Measurements from ENCODE around the gene GNPDA2. TPM values are rescaled to one million over a fixed set of nuclear protein-coding genes. Genes with fewer than 3 reads are reported as not detected.

The GNPDA2 gene
- total and polyA plus RNA-seq, 9 of the 15 experiments (the other 6 are each of a cell fraction or from before 2014, with no cell fraction given): 10.6 to 20.4 (median 13.0) TPM

DNA sequence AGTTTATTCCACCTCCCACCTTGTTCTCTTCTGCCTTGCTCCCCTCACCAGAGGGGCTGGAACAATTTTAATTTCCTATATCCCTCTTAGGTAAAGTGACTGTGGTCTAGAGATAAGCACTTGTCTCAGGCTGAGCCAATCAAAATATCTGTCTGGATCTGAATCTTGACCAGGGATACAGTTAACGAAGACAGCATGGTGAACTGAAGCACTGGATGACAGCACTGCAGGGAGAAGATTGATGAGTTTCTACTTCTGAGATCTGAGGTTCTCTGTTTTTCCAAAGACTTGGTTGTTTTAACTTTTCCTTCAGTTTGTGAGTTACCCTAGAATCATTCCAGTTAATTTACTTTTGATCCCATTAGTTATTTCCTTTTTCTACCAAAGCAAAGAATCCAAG, 13.2 kb downstream of the GNPDA2 start:
- ATAC-seq (peak; percentile 86), DNase-seq (ENCODE audit: extremely low read depth in 1 of 4, low spot score in 3 of 4) (peak; percentile 12 to 66 (median 40)), FAIRE-seq (peak; percentile 78)
- WGBS (ENCODE audit: insufficient coverage, low coverage, missing lambda C conversion rate): 0% methylated on average over 1 of the region's 1 CpG
- ChIA-PET CTCF (ENCODE audit: low intra/inter-chr PET ratio) (no interaction called here), POLR2A (no interaction called here)
- Histone ChIP-seq H3K27me3 (ENCODE audit: control insufficient read depth in 2 of 2, insufficient read depth in 2 of 2, low read length in 2 of 2) (no peaks in the 10 kb centered on the region), H3K27ac (ENCODE audit: extremely low read depth, low read depth, low read length) (peak overlapping the region; percentile 54; the same call in 1 of the 3 replicates), H3K4me2 (ENCODE audit: insufficient read depth, low read length) (peak overlapping the region; percentile 13; the same call in 1 of the 2 replicates), H4K20me1 (replicated peaks; ENCODE audit: control insufficient read depth, insufficient read depth, low read length) (no peaks in the 10 kb centered on the region), H3K4me3 (no peak overlapping the region), H2AFZ (ENCODE audit: low read depth, low read length) (no peak overlapping the region), H3K79me2 (ENCODE audit: control insufficient read depth, insufficient read depth, low read length) (peaks cover 18% of the 10 kb centered on the region), H3K36me3 (ENCODE audit: control insufficient read depth, insufficient read depth, low read length) (peaks cover 40% of the 10 kb centered on the region; the same call in 1 of the 3 replicates), H3K9ac (ENCODE audit: insufficient read depth in 1 of 2, low read depth in 2 of 2, low read length in 2 of 2) (no peak overlapping the region), H3K4me1 (replicated peaks in 1 of 2; ENCODE audit: control insufficient read depth in 2 of 2, insufficient read depth in 2 of 2, low read length in 2 of 2) (peaks cover 4 to 7% of the 10 kb centered on the region in 2 experiments; a peak in 3 of 5 replicates), H3K9me1 (ENCODE audit: control insufficient read depth, insufficient read depth, low read length) (no peaks in the 10 kb centered on the region), H3K9me3 (replicated peaks; ENCODE audit: control insufficient read depth, insufficient read depth, low read depth, low read length) (no peaks in the 10 kb centered on the region)
- 0 out of 4 replicates have a peak, but pooled peaks of 1 of the 2 experiments have one; percentile 15 for TF ChIP-seq RCOR1 (IDR thresholded peaks at IDR 0.05; ENCODE audit: borderline replicate concordance in 1 of 2, low read depth in 2 of 2, low read length in 2 of 2)
- TF ChIP-seq CBFA2T3 (IDR thresholded peaks at IDR 0.05): peak; percentile 49
- TF ChIP-seq, protein P1, sequence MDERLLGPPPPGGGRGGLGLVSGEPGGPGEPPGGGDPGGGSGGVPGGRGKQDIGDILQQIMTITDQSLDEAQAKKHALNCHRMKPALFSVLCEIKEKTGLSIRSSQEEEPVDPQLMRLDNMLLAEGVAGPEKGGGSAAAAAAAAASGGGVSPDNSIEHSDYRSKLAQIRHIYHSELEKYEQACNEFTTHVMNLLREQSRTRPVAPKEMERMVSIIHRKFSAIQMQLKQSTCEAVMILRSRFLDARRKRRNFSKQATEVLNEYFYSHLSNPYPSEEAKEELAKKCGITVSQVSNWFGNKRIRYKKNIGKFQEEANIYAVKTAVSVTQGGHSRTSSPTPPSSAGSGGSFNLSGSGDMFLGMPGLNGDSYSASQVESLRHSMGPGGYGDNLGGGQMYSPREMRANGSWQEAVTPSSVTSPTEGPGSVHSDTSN (CRISPR knock-in tag; IDR thresholded peaks at IDR 0.05; ENCODE audit: low read depth): peak; percentile 23; the same call in 1 of the 2 replicates
- TF ChIP-seq, protein P1 (tag; conservative IDR thresholded peaks at IDR 0.05; ENCODE audit: low read depth): peak; percentile 92
- TF ChIP-seq MEIS2 (IDR thresholded peaks at IDR 0.05; ENCODE audit: partially characterized antibody): peak; percentile 97
- TF ChIP-seq TAL1 (IDR thresholded peaks at IDR 0.05): peak; percentile 27
- TF ChIP-seq, protein P2, sequence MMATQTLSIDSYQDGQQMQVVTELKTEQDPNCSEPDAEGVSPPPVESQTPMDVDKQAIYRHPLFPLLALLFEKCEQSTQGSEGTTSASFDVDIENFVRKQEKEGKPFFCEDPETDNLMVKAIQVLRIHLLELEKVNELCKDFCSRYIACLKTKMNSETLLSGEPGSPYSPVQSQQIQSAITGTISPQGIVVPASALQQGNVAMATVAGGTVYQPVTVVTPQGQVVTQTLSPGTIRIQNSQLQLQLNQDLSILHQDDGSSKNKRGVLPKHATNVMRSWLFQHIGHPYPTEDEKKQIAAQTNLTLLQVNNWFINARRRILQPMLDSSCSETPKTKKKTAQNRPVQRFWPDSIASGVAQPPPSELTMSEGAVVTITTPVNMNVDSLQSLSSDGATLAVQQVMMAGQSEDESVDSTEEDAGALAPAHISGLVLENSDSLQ (IDR thresholded peaks at IDR 0.05): peak; percentile 95
- TF ChIP-seq, protein P3, sequence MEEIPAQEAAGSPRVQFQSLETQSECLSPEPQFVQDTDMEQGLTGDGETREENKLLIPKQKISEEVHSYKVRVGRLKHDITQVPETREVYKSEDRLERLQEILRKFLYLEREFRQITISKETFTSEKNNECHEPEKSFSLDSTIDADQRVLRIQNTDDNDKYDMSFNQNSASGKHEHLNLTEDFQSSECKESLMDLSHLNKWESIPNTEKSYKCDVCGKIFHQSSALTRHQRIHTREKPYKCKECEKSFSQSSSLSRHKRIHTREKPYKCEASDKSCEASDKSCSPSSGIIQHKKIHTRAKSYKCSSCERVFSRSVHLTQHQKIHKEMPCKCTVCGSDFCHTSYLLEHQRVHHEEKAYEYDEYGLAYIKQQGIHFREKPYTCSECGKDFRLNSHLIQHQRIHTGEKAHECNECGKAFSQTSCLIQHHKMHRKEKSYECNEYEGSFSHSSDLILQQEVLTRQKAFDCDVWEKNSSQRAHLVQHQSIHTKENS (CRISPR knock-in tag; IDR thresholded peaks at IDR 0.05): no peak
- TF ChIP-seq NFIX (CRISPR knock-in tag; IDR thresholded peaks at IDR 0.05; ENCODE audit: low read depth): no peak
- peak; percentile 18; the same call in 1 of the 2 replicates for TF ChIP-seq NCOR1 (IDR thresholded peaks at IDR 0.05)
- TF ChIP-seq ZBTB7A (IDR thresholded peaks at IDR 0.05; ENCODE audit: borderline replicate concordance, control insufficient read depth, low read depth, low read length): no peak
- in situ Hi-C loops (cut with MboI): no loop called here
- intact Hi-C loops (cut with micrococcal nuclease): no loop called here
- no TSS peak for BruUV-seq (replicated peaks)

Measured in K562 (cell line).